H9 (cell line): ENCODE results near the gene AGMAT. TPM values are rescaled to one million over a fixed set of nuclear protein-coding genes. Genes with fewer than 3 reads are reported as not detected.
A peak's percentile ranks its signal among the peaks of the same experiment; 100 is the strongest.

Experiments
- DNase-seq: peaks from one replicate; pipeline ENCODE4 v3.0.0-alpha.2; 2017
- H2AFZ ChIP-seq: one replicate; pipeline ENCODE4 v1.6.1; 2013; ENCODE audit warnings: mild to moderate bottlenecking, low read length, control low read depth, moderate library complexity
- H2AK5ac ChIP-seq: 2 replicates; pipeline ENCODE4 v1.6.1; 2013; ENCODE audit warnings: low read length, control low read depth, mixed read lengths; ENCODE audit not compliant: insufficient read length
- H2BK120ac ChIP-seq: one replicate; pipeline ENCODE4 v1.6.1; 2013; ENCODE audit warnings: low read depth, mild to moderate bottlenecking, low read length, control low read depth, inconsistent platforms; ENCODE audit not compliant: poor library complexity, severe bottlenecking
- H2BK12ac ChIP-seq: 2 replicates; pipeline ENCODE4 v1.6.1; 2013; ENCODE audit warnings: low read length, control low read depth, mixed read lengths, low read depth; ENCODE audit not compliant: insufficient read length
- H2BK15ac ChIP-seq: 2 replicates; pipeline ENCODE4 v1.6.1; 2013; ENCODE audit warnings: low read depth, low read length, control low read depth
- H2BK20ac ChIP-seq: one replicate; pipeline ENCODE4 v1.6.1; 2013; ENCODE audit warnings: low read depth, mild to moderate bottlenecking, low read length, control low read depth, inconsistent platforms; ENCODE audit not compliant: poor library complexity, severe bottlenecking
- H2BK5ac ChIP-seq: 2 replicates; pipeline ENCODE4 v1.6.1; 2013; ENCODE audit warnings: low read length, control low read depth, mixed read lengths; ENCODE audit not compliant: insufficient read length
- H3K14ac ChIP-seq: 2 replicates; pipeline ENCODE4 v1.6.1; 2013; ENCODE audit warnings: low read length, control low read depth; ENCODE audit not compliant: insufficient read depth
- H3K18ac ChIP-seq: 2 replicates; pipeline ENCODE4 v1.6.1; 2013; ENCODE audit warnings: low read depth, mild to moderate bottlenecking, mixed read lengths, low read length, control low read depth; ENCODE audit not compliant: insufficient read length
- H3K23ac ChIP-seq: 2 replicates; pipeline ENCODE4 v1.6.1; 2013; ENCODE audit warnings: low read length, control low read depth, mixed read lengths, low read depth; ENCODE audit not compliant: insufficient read length
- H3K23me2 ChIP-seq: 2 replicates; pipeline ENCODE4 v1.6.1; 2013; ENCODE audit warnings: low read depth, mild to moderate bottlenecking, mixed read lengths, low read length, control low read depth; ENCODE audit not compliant: insufficient read length, poor library complexity, severe bottlenecking
- H3K27ac ChIP-seq: 2 replicates; pipeline ENCODE4 v1.5.1; 2013; ENCODE audit warnings: low read length, control low read depth, mixed read lengths, low read depth; ENCODE audit not compliant: insufficient read length
- H3K27me3 ChIP-seq: 2 replicates; pipeline ENCODE4 v1.6.1; 2013; ENCODE audit warnings: low read length, control low read depth, inconsistent platforms; ENCODE audit not compliant: insufficient read depth
- H3K4ac ChIP-seq: 2 replicates; pipeline ENCODE4 v1.6.1; 2013; ENCODE audit warnings: low read depth, mild to moderate bottlenecking, control low read depth, inconsistent platforms, low read length, moderate library complexity
- H3K4me1 ChIP-seq: 2 replicates; pipeline ENCODE4 v1.6.1; 2013; ENCODE audit warnings: low read length, control low read depth, inconsistent platforms; ENCODE audit not compliant: insufficient read depth
- H3K4me2 ChIP-seq: 2 replicates; pipeline ENCODE4 v1.6.1; 2013; ENCODE audit warnings: low read length, control low read depth, mixed read lengths; ENCODE audit not compliant: insufficient read length, insufficient read depth
- H3K56ac ChIP-seq: 2 replicates; pipeline ENCODE4 v1.6.1; 2013; ENCODE audit warnings: low read depth, mild to moderate bottlenecking, mixed read lengths, low read length, control low read depth; ENCODE audit not compliant: insufficient read length
- H3K79me1 ChIP-seq: 2 replicates; pipeline ENCODE4 v1.6.1; 2013; ENCODE audit warnings: low read depth, mild to moderate bottlenecking, moderate library complexity, low read length, control low read depth, inconsistent platforms; ENCODE audit not compliant: insufficient read depth, poor library complexity, severe bottlenecking
- H3K79me2 ChIP-seq: 2 replicates; pipeline ENCODE4 v1.6.1; 2013; ENCODE audit warnings: low read length, control low read depth, inconsistent platforms; ENCODE audit not compliant: insufficient read depth
- H3K9ac ChIP-seq: 2 replicates; pipeline ENCODE4 v1.6.1; 2013; ENCODE audit warnings: low read length, control low read depth, mixed read lengths; ENCODE audit not compliant: insufficient read length; ENCODE audit errors: extremely low read depth
- H3K9me3 ChIP-seq: one replicate; pipeline ENCODE4 v1.6.1; 2013; ENCODE audit warnings: low read depth, low read length, inconsistent platforms; ENCODE audit not compliant: control insufficient read depth
- H3T11ph ChIP-seq: one replicate; pipeline ENCODE4 v1.6.1; 2013; ENCODE audit warnings: mild to moderate bottlenecking, low read length, control low read depth, inconsistent platforms
- H4K20me1 ChIP-seq: one replicate; pipeline ENCODE4 v1.6.1; 2013; ENCODE audit not compliant: control insufficient read depth, insufficient read length, insufficient read depth
- H4K5ac ChIP-seq: 2 replicates; pipeline ENCODE4 v1.6.1; 2013; ENCODE audit warnings: low read depth, mild to moderate bottlenecking, mixed read lengths, low read length, control low read depth; ENCODE audit not compliant: insufficient read length
- H4K8ac ChIP-seq: replicated peaks from 2 replicates; pipeline ENCODE4 v1.6.1; 2013; ENCODE audit warnings: low read length, control low read depth, mixed read lengths, low read depth; ENCODE audit not compliant: insufficient read length
- H4K91ac ChIP-seq: 2 replicates; pipeline ENCODE4 v1.6.1; 2013; ENCODE audit warnings: low read depth, mild to moderate bottlenecking, moderate library complexity, mixed read lengths, low read length, control low read depth; ENCODE audit not compliant: insufficient read length
- H3K27ac Mint-ChIP-seq, 3 experiments: 2 replicates in 2 of 3; 3 replicates in 1 of 3; pipeline ENCODE4 v1.8.0; 2020 to 2021; ENCODE audit warnings: mixed read lengths in 3 of 3, mild to moderate bottlenecking in 1 of 3, moderate library complexity in 1 of 3
- H3K27me3 Mint-ChIP-seq: 2 replicates; pipeline ENCODE4 v1.8.0; 2021; ENCODE audit warnings: low read depth, mild to moderate bottlenecking, moderate library complexity, mixed read lengths
- H3K36me3 Mint-ChIP-seq, 3 experiments: 2 replicates in 2 of 3; 3 replicates in 1 of 3; pipeline ENCODE4 v1.8.0; 2020 to 2021; ENCODE audit warnings: low read depth in 3 of 3, mixed read lengths in 3 of 3; ENCODE audit not compliant: insufficient read depth in 1 of 3
- H3K4me1 Mint-ChIP-seq, 2 experiments: 2 replicates each; pipeline ENCODE4 v1.8.0; 2020; ENCODE audit warnings: mixed read lengths in 2 of 2
- H3K4me3 Mint-ChIP-seq, 2 experiments: 2 replicates in 1 of 2; 3 replicates in 1 of 2; pipeline ENCODE4 v1.8.0; 2020 to 2021; ENCODE audit warnings: mild to moderate bottlenecking in 2 of 2, mixed read lengths in 2 of 2, moderate library complexity in 1 of 2
- H3K9me3 Mint-ChIP-seq, 2 experiments: 2 replicates in 1 of 2; 3 replicates in 1 of 2; pipeline ENCODE4 v1.8.0; 2020; ENCODE audit warnings: mild to moderate bottlenecking in 2 of 2, mixed read lengths in 2 of 2, moderate library complexity in 1 of 2
- WGBS: extraction: QIAGEN DNeasy Blood & Tissue Kit; methylation state at CpG from one replicate; pipeline ENCODE4 v1.1.7; 2013; ENCODE audit warnings: missing lambda C conversion rate, low lambda C conversion rate, mixed read lengths; ENCODE audit not compliant: insufficient read length; ENCODE audit errors: extremely low coverage; 5-methylcytosine and 5-hydroxymethylcytosine counted together
- total RNA-seq: library from RNA; stranded (reverse); gene quantifications from 2 replicates; pipeline ENCODE4 v1.2.1, GENCODE V29; 2021
- TF ChIP-seq, protein P1 (sequence below): fragments of 200-600 bp; sonication (generic); conservative IDR thresholded peaks from 3 replicates; pipeline ENCODE4 v1.8.0; 2021; ENCODE audit warnings: antibody characterized with exemption, mild to moderate bottlenecking

AGMAT gene
- total RNA-seq, 1 experiment from 2014 or later, result 4.0 TPM

DNA sequence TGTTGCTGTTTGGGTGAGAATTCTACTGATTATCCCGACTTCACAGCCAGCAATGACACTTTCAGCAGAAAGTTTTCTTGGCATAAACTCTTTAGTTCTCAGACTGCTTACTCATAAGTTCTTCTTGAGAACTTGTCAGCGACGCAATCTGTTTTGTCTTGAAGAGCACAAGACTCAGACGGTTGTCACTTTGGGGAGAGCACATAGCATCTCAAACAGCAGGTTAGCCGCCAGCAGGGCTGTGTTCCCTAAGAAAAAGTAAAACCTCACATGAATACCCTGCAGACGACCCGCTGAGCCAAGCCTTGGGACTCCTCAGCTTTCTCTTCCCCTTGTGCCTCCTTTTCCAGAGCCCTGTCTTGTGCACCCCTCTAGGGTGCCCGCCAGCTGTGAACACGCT is 11.4 kb downstream of the AGMAT start:
- Mint-ChIP-seq H3K27me3 (no peaks in the 10 kb centered on the region), H3K4me1 (peaks cover 3 to 5% of the 10 kb centered on the region in 2 experiments), H3K27ac (peak overlapping the region in 2 of 3 experiments; percentile 59 to 85; a peak in 3 of 7 replicates), H3K4me3 (no peak overlapping the region), H3K36me3 (peaks cover 0 to 24% (median 18%) of the 10 kb centered on the region in 3 experiments; a peak in 5 of 7 replicates), H3K9me3 (no peaks in the 10 kb centered on the region)
- Histone ChIP-seq H3K9me3 (no peaks in the 10 kb centered on the region), H3K27ac (no peak overlapping the region), H3K79me2 (no peaks in the 10 kb centered on the region), H3K79me1 (no peaks in the 10 kb centered on the region), H3K23me2 (no peaks in the 10 kb centered on the region), H3K4ac (no peak overlapping the region), H3K27me3 (no peaks in the 10 kb centered on the region), H2BK5ac (no peak overlapping the region), H2AK5ac (no peak overlapping the region), H2BK20ac (no peak overlapping the region), H3K18ac (no peak overlapping the region), H3K4me2 (no peak overlapping the region), H2AFZ (no peak overlapping the region), H4K5ac (no peak overlapping the region), H4K20me1 (no peaks in the 10 kb centered on the region), H3T11ph (no peak overlapping the region), H3K14ac (no peak overlapping the region), H3K23ac (no peak overlapping the region), H4K91ac (no peak overlapping the region), H3K9ac (no peak overlapping the region), H2BK120ac (no peak overlapping the region), H3K4me1 (no peaks in the 10 kb centered on the region), H4K8ac (no peak overlapping the region), H3K56ac (no peak overlapping the region), H2BK15ac (no peak overlapping the region), H2BK12ac (no peak overlapping the region)
- no peak for DNase-seq
- TF ChIP-seq, protein P1, sequence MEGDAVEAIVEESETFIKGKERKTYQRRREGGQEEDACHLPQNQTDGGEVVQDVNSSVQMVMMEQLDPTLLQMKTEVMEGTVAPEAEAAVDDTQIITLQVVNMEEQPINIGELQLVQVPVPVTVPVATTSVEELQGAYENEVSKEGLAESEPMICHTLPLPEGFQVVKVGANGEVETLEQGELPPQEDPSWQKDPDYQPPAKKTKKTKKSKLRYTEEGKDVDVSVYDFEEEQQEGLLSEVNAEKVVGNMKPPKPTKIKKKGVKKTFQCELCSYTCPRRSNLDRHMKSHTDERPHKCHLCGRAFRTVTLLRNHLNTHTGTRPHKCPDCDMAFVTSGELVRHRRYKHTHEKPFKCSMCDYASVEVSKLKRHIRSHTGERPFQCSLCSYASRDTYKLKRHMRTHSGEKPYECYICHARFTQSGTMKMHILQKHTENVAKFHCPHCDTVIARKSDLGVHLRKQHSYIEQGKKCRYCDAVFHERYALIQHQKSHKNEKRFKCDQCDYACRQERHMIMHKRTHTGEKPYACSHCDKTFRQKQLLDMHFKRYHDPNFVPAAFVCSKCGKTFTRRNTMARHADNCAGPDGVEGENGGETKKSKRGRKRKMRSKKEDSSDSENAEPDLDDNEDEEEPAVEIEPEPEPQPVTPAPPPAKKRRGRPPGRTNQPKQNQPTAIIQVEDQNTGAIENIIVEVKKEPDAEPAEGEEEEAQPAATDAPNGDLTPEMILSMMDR, result no peak
- WGBS, result no CpG with 5 or more reads among the region's 9 CpGs
